DOHH2 (cell line): ENCODE results near the gene RYR2.

Source experiments
- H3F3A ChIP-seq: fragments of 200-600 bp; sonication (generic), shearing (Covaris generic); 2 replicates; pipeline ENCODE4 v1.6.0; 2016; ENCODE audit warnings: antibody characterized with exemption, mild to moderate bottlenecking; ENCODE audit not compliant: control insufficient read depth, insufficient read depth
- H3K27ac ChIP-seq: fragments of 200-600 bp; sonication (generic); 2 replicates; pipeline ENCODE4 v1.5.1; 2014; ENCODE audit warnings: low read depth, mild to moderate bottlenecking, low read length, moderate library complexity
- H3K27me3 ChIP-seq: fragments of 200-600 bp; sonication (generic); 2 replicates; pipeline ENCODE4 v1.6.1; 2014; ENCODE audit warnings: mild to moderate bottlenecking, low read length, mixed read lengths; ENCODE audit not compliant: control insufficient read depth
- H3K36me3 ChIP-seq: fragments of 200-600 bp; sonication (generic); 2 replicates; pipeline ENCODE4 v1.6.1; 2014; ENCODE audit warnings: mild to moderate bottlenecking, low read length, moderate library complexity, mixed read lengths; ENCODE audit not compliant: control insufficient read depth
- H3K4me1 ChIP-seq: fragments of 200-600 bp; sonication (generic); 2 replicates; pipeline ENCODE4 v1.6.1; 2014; ENCODE audit warnings: mild to moderate bottlenecking, low read length, mixed read lengths; ENCODE audit not compliant: control insufficient read depth
- H3K4me2 ChIP-seq: fragments of 200-600 bp; sonication (generic); 2 replicates; pipeline ENCODE4 v1.6.0; 2014; ENCODE audit warnings: mild to moderate bottlenecking, low read length, moderate library complexity
- H3K4me3 ChIP-seq: fragments of 200-600 bp; sonication (generic); 2 replicates; pipeline ENCODE4 v1.5.1; 2014; ENCODE audit warnings: mild to moderate bottlenecking, low read length, mixed read lengths
- H3K79me2 ChIP-seq: fragments of 200-600 bp; sonication (generic); 2 replicates; pipeline ENCODE4 v1.6.1; 2014; ENCODE audit warnings: mild to moderate bottlenecking, low read length, mixed read lengths; ENCODE audit not compliant: control insufficient read depth
- H3K9me2 ChIP-seq: fragments of 200-600 bp; sonication (generic); replicated peaks from 2 replicates; pipeline ENCODE4 v1.6.1; 2014; ENCODE audit warnings: mild to moderate bottlenecking, low read length, mixed read lengths; ENCODE audit not compliant: control insufficient read depth
- H3K9me3 ChIP-seq: fragments of 200-600 bp; sonication (generic); 2 replicates; pipeline ENCODE4 v1.6.1; 2014; ENCODE audit warnings: antibody characterized with exemption, low read length, mixed read lengths; ENCODE audit not compliant: control insufficient read depth, insufficient read depth
- H4K20me1 ChIP-seq: fragments of 200-600 bp; sonication (generic); 2 replicates; pipeline ENCODE4 v1.6.0; 2014; ENCODE audit warnings: low read depth, mild to moderate bottlenecking, antibody characterized with exemption, low read length, moderate library complexity; ENCODE audit not compliant: control insufficient read depth, insufficient read depth
- EZH2phosphoT487 ChIP-seq: fragments of 200-600 bp; sonication (generic); IDR thresholded peaks from 2 replicates; pipeline ENCODE4 v1.6.1; 2017; ENCODE audit warnings: borderline replicate concordance, mild to moderate bottlenecking, antibody characterized with exemption, low read length, moderate library complexity, mixed read lengths
- TF ChIP-seq, protein P1 (sequence below): fragments of 200-600 bp; sonication (generic); IDR thresholded peaks from one replicate; pipeline ENCODE4 v1.5.1; 2014; ENCODE audit warnings: antibody characterized with exemption, mild to moderate bottlenecking, low read depth, low read length; ENCODE audit not compliant: poor library complexity, severe bottlenecking

Gene RYR2

DNA sequence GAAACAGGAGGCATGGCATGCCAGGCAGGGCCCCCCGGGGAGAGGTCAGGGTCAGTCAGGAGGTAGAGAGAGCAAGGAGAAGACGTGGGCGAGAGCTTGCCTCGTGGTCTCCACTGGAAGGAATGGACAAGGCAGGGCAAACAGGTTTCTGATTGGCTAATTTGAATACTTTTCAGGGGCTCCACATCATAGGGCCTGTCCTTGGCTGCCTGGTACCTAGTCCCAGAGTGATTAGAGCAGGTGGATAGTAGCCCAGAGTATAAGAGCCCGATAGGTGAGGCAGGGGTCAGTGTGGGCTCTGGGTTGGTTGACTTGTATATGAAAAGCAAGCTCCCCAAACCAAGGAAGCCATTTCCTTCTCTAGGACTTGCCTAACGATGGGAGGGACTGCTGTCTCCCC, 670.1 kb downstream of the RYR2 start:
- Histone ChIP-seq H4K20me1 (no peaks in the 10 kb centered on the region), H3K36me3 (no peaks in the 10 kb centered on the region), H3K79me2 (no peaks in the 10 kb centered on the region), H3K27me3 (no peaks in the 10 kb centered on the region), H3K4me2 (no peak overlapping the region), H3K9me2 (no peaks in the 10 kb centered on the region), H3K9me3 (no peaks in the 10 kb centered on the region), H3K4me3 (no peak overlapping the region), H3F3A (no peaks in the 10 kb centered on the region), H3K4me1 (no peaks in the 10 kb centered on the region), H3K27ac (no peak overlapping the region)
- no peak for TF ChIP-seq EZH2phosphoT487
- TF ChIP-seq, protein P1, sequence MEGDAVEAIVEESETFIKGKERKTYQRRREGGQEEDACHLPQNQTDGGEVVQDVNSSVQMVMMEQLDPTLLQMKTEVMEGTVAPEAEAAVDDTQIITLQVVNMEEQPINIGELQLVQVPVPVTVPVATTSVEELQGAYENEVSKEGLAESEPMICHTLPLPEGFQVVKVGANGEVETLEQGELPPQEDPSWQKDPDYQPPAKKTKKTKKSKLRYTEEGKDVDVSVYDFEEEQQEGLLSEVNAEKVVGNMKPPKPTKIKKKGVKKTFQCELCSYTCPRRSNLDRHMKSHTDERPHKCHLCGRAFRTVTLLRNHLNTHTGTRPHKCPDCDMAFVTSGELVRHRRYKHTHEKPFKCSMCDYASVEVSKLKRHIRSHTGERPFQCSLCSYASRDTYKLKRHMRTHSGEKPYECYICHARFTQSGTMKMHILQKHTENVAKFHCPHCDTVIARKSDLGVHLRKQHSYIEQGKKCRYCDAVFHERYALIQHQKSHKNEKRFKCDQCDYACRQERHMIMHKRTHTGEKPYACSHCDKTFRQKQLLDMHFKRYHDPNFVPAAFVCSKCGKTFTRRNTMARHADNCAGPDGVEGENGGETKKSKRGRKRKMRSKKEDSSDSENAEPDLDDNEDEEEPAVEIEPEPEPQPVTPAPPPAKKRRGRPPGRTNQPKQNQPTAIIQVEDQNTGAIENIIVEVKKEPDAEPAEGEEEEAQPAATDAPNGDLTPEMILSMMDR = no peak

DNA sequence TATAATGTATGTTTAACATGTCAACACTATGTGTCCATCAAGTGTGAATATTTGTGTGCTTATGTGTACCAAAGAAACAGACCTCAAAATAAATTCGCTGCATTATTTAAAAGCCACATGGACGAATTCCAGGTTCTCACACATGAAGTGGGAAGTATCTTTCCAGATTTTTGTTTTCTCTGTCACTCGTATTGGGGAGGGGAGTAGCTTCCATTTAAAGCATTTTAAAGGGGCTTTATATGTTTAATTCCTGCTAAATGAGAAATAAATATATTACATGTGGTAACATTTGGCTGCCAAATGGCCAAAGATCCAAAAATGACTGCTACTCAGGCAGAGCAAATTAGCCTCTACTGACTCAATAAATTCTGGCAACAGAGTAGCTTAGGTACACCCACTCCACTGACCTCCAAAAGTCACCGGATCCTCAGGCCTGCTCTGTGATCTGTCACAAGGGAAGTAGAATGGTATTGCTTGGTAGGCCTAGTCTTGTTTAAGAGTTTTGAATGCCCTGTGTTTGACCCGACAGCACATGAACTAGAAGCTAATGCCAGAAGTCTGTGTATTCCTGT, 670.7 kb downstream of the RYR2 start:
- no peaks in the 10 kb centered on the region for H3K36me3 ChIP-seq
- TF ChIP-seq EZH2phosphoT487 = no peak

DNA sequence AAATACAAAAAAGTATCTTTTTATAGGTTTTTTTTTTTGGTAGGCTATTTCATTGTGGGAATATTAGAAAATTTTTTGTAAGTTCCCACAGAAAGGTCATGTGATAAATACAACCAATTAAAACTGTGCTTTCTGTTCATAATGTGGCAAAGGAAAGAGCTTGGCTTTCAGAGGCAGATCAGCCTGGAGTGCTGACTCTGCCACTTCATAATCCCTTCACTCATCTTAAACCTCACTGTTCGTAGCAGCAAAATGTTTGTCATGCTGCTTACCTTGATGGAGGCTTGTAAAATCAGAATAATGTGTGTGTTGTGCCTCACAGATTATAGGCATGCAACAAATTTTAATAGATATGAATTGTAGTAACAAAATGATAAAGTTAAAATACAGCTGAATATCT, 671.9 kb downstream of the RYR2 start:
- no peaks in the 10 kb centered on the region for H4K20me1 ChIP-seq
- H3F3A ChIP-seq = no peaks in the 10 kb centered on the region
- no peak overlapping the region for H3K4me2 ChIP-seq
- H3K9me3 ChIP-seq = no peaks in the 10 kb centered on the region
- no peak overlapping the region for H3K27ac ChIP-seq
- H3K36me3 ChIP-seq = no peaks in the 10 kb centered on the region
- H3K9me2 ChIP-seq = no peaks in the 10 kb centered on the region
- H3K27me3 ChIP-seq = no peaks in the 10 kb centered on the region
- H3K79me2 ChIP-seq = no peaks in the 10 kb centered on the region
- no peak overlapping the region for H3K4me3 ChIP-seq
- TF ChIP-seq EZH2phosphoT487 = no peak
- TF ChIP-seq, protein P1 = no peak
- H3K4me1 ChIP-seq = no peaks in the 10 kb centered on the region

More for the DNA sequence above, 670.7 kb downstream of the RYR2 start:
- no peak overlapping the region for H3K4me2 ChIP-seq
- H3K9me3 ChIP-seq = no peaks in the 10 kb centered on the region
- no peaks in the 10 kb centered on the region for H3K27me3 ChIP-seq
- H3K4me1 ChIP-seq = no peaks in the 10 kb centered on the region
- H3K9me2 ChIP-seq = no peaks in the 10 kb centered on the region
- H3K79me2 ChIP-seq = no peaks in the 10 kb centered on the region
- no peaks in the 10 kb centered on the region for H3F3A ChIP-seq
- H3K27ac ChIP-seq = no peak overlapping the region
- no peaks in the 10 kb centered on the region for H4K20me1 ChIP-seq
- no peak overlapping the region for H3K4me3 ChIP-seq

DNA sequence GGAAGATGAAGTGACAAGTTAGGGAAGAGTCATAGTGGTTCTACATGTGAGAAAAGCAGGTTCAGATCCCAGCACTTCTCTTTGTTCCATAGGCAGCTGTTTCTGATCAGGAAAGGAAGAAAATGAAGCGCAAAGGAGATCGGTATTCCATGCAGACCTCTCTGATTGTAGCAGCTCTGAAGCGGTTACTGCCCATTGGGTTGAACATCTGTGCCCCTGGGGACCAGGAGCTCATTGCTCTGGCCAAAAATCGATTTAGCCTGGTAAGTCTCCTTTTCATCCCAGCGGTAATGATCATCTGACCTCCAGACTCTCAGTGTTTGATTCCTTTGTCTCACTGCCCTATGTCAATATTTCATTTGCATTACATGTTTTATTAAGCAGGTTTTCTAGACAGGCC, 675.1 kb downstream of the RYR2 start:
- H4K20me1 ChIP-seq = no peaks in the 10 kb centered on the region
- TF ChIP-seq, protein P1 = no peak
- TF ChIP-seq EZH2phosphoT487 = no peak
- H3K36me3 ChIP-seq = no peaks in the 10 kb centered on the region
- no peaks in the 10 kb centered on the region for H3K4me1 ChIP-seq
- H3K4me3 ChIP-seq = no peak overlapping the region
- no peak overlapping the region for H3K4me2 ChIP-seq
- H3K27me3 ChIP-seq = no peaks in the 10 kb centered on the region
- H3F3A ChIP-seq = no peaks in the 10 kb centered on the region
- no peak overlapping the region for H3K27ac ChIP-seq
- no peaks in the 10 kb centered on the region for H3K9me2 ChIP-seq
- no peaks in the 10 kb centered on the region for H3K79me2 ChIP-seq
- H3K9me3 ChIP-seq = no peaks in the 10 kb centered on the region
